Occipital lobe (tissue), 2 donors: ENCODE results near the gene HAGH. TPM values are rescaled to one million over a fixed set of nuclear protein-coding genes. Genes with fewer than 3 reads are reported as not detected.

Experiments
- DNase-seq: peaks from one replicate; lab custom pipeline; 2025; lab: John Stamatoyannopoulos, UW
- total RNA-seq: library from RNA; depleted of rRNA; stranded (reverse); fragments of >200 nt; gene quantifications from one replicate; pipeline ENCODE4 v1.2.3, GENCODE V29; 2014

Gene HAGH
- total RNA-seq, 1 donor from 2014 or later = 49.1 TPM

- DNase-seq = no peak
Observed at GRCh38 chr16:1763521-1764511, 62.8 kb downstream of the HAGH start.

GRCh38 chr16:1762879-1763520, 63.6 kb downstream of the HAGH start:
- DNase-seq = no peak

GRCh38 chr16:1762196-1762878, 64.3 kb downstream of the HAGH start:
- DNase-seq = no peak

GRCh38 chr16:1761751-1762150, 64.9 kb downstream of the HAGH start:
- DNase-seq = no peak

- DNase-seq = no peak
Observed at GRCh38 chr16:1760911-1761310, 65.7 kb downstream of the HAGH start.

GRCh38 chr16:1759511-1759910, 67.1 kb downstream of the HAGH start:
- DNase-seq = no peak

- no peak for DNase-seq
Observed at GRCh38 chr16:1758923-1759322, 67.7 kb downstream of the HAGH start.

GRCh38 chr16:1757714-1758461, 68.7 kb downstream of the HAGH start:
- no peak for DNase-seq

Other genes with a start within 250 kb of the HAGH start
- 51.0 TPM for gene IFT140, start 214.8 kb downstream of the HAGH start, total RNA-seq
- gene CRAMP1, start 214.5 kb downstream of the HAGH start, total RNA-seq = 8.0 TPM
- gene JPT2, start 148.5 kb downstream of the HAGH start, total RNA-seq = 28.5 TPM
- gene MAPK8IP3, start 120.6 kb downstream of the HAGH start, total RNA-seq = 84.5 TPM
- 26.2 TPM for gene NME3, start 55.3 kb downstream of the HAGH start, total RNA-seq
- 6.9 TPM for gene EME2, start 54.0 kb downstream of the HAGH start, total RNA-seq
- 30.6 TPM for gene MRPS34, start 53.7 kb downstream of the HAGH start, total RNA-seq
- gene SPSB3, start 44.3 kb downstream of the HAGH start, total RNA-seq = 60.5 TPM
- gene NUBP2, start 43.9 kb downstream of the HAGH start, total RNA-seq = 37.9 TPM
- gene IGFALS, start 33.1 kb downstream of the HAGH start, total RNA-seq = not detected
- 63.6 TPM for gene FAHD1, start 381 bp upstream of the HAGH start, total RNA-seq
- gene MEIOB, start 45.3 kb upstream of the HAGH start, total RNA-seq = not detected
- gene HS3ST6, start 91.6 kb upstream of the HAGH start, total RNA-seq = not detected
- 3.6 TPM for gene MSRB1, start 116.4 kb upstream of the HAGH start, total RNA-seq
- not detected for gene RPL3L, start 127.9 kb upstream of the HAGH start, total RNA-seq
- gene NDUFB10, start 132.7 kb upstream of the HAGH start, total RNA-seq = 63.9 TPM
- 1,574 TPM for gene RPS2, start 138.0 kb upstream of the HAGH start, total RNA-seq
- gene RNF151, start 140.0 kb upstream of the HAGH start, total RNA-seq = not detected
- gene TBL3, start 145.2 kb upstream of the HAGH start, total RNA-seq = 12.0 TPM
- 0.78 TPM for gene NOXO1, start 154.6 kb upstream of the HAGH start, total RNA-seq
- 10.9 TPM for gene GFER, start 157.4 kb upstream of the HAGH start, total RNA-seq
- gene SYNGR3, start 163.1 kb upstream of the HAGH start, total RNA-seq = 81.3 TPM
- 5.5 TPM for gene ZNF598, start 183.0 kb upstream of the HAGH start, total RNA-seq
- not detected for gene NPW, start 193.0 kb upstream of the HAGH start, total RNA-seq
- gene NHERF2, start 200.1 kb upstream of the HAGH start, total RNA-seq = 9.8 TPM
- gene NTHL1, start 221.0 kb upstream of the HAGH start, total RNA-seq = 20.3 TPM
- 47.3 TPM for gene TSC2, start 221.2 kb upstream of the HAGH start, total RNA-seq